HCT116 (cell line): Measurements from ENCODE around the gene ARHGAP12. TPM values are rescaled to one million over a fixed set of nuclear protein-coding genes. Genes with fewer than 3 reads are reported as not detected.
A peak's percentile ranks its signal among the peaks of the same experiment; 100 is the strongest.

Experiments used
- ATAC-seq: fragments of 200-7000 bp; cut with Tn5 transposase; 2 replicates; pipeline ENCODE4 v1.9.1; 2020; ENCODE audit warnings: mild to moderate bottlenecking, moderate library complexity
- BruUV-seq: library from RNA; stranded (reverse); fragments of 400-500 nt; replicated peaks from 2 replicates; lab custom pipeline; 2021; lab: Mats Ljungman, UMichigan
- CTCF ChIA-PET: fragments of 300-600 bp; sonication (Branson Sonifier 250); formaldehyde crosslinking; loops from one replicate; lab custom pipeline; 2021; ENCODE audit warnings: antibody characterized with exemption; lab: Charles Lee
- POLR2A ChIA-PET: fragments of 300-600, 350-600 bp; sonication (Branson Sonifier 250); formaldehyde crosslinking; loops from one replicate; lab custom pipeline; 2021; ENCODE audit warnings: antibody characterized with exemption; lab: Charles Lee
- RAD21 ChIA-PET, 2 experiments: fragments of 300-600 bp; sonication (Branson Sonifier 250); formaldehyde crosslinking; loops; one replicate each; lab custom pipeline; 2023; ENCODE audit warnings: low total read pairs in 2 of 2; ENCODE audit not compliant: uncharacterized antibody in 2 of 2, unreplicated experiment in 2 of 2, low non-redundant PET in 1 of 2; lab: Charles Lee
- DNase-seq: peaks from one replicate; pipeline ENCODE4 v3.0.0-alpha.2; 2010; ENCODE audit warnings: low read depth, low spot score
- H2AFZ ChIP-seq: fragments of 200-600 bp; shearing (Covaris generic), sonication (generic); 2 replicates; pipeline ENCODE4 v1.6.1; 2017; ENCODE audit warnings: low read depth, mixed run types, mixed read lengths, antibody characterized with exemption, low read length; ENCODE audit not compliant: poor library complexity, severe bottlenecking
- H3K27ac ChIP-seq: 2 replicates; pipeline ENCODE4 v1.5.1; 2012; ENCODE audit warnings: low read depth, low read length
- H3K27me3 ChIP-seq: fragments of 200-600 bp; sonication (generic); 2 replicates; pipeline ENCODE4 v1.6.1; 2016; ENCODE audit warnings: mixed run types, low read length, mixed read lengths; ENCODE audit not compliant: insufficient read depth
- H3K36me3 ChIP-seq, 2 experiments: fragments of 200-500 bp in 1 of 2; fragments of 200-600 bp in 1 of 2; sonication (Bioruptor generic) in 1 of 2; sonication (generic) in 1 of 2; 2 replicates each; pipeline versions ENCODE4 v1.5.1 to v1.6.1; 2014 to 2016; ENCODE audit warnings: low read length in 2 of 2, inconsistent platforms in 1 of 2, mixed read lengths in 1 of 2, mixed run types in 1 of 2; ENCODE audit not compliant: insufficient read depth in 2 of 2, control insufficient read depth in 1 of 2
- H3K4me1 ChIP-seq, 2 experiments: fragments of 200-600 bp in 1 of 2; sonication (generic) in 1 of 2; 2 replicates each; pipeline versions ENCODE4 v1.5.1 to v1.6.1; 2012 to 2017; ENCODE audit warnings: low read length in 2 of 2, inconsistent platforms in 1 of 2, mild to moderate bottlenecking in 1 of 2, mixed read lengths in 1 of 2, mixed run types in 1 of 2, moderate library complexity in 1 of 2; ENCODE audit not compliant: insufficient read depth in 2 of 2, control insufficient read depth in 1 of 2
- H3K4me2 ChIP-seq: fragments of 200-600 bp; sonication (generic); 2 replicates; pipeline ENCODE4 v1.6.1; 2017; ENCODE audit warnings: mixed run types, low read length, mixed read lengths
- H3K4me3 ChIP-seq, 2 experiments: fragments of 200-600 bp in 1 of 2; sonication (generic) in 1 of 2; replicated peaks in 1 of 2; 2 replicates each; pipeline ENCODE4 v1.5.1; 2011 to 2016; ENCODE audit warnings: low read length in 2 of 2, control low read depth in 1 of 2, low read depth in 1 of 2, mild to moderate bottlenecking in 1 of 2, mixed read lengths in 1 of 2, mixed run types in 1 of 2
- H3K79me2 ChIP-seq: fragments of 200-600 bp; sonication (generic); 2 replicates; pipeline ENCODE4 v1.6.1; 2017; ENCODE audit warnings: mild to moderate bottlenecking, mixed run types, low read length, moderate library complexity, mixed read lengths; ENCODE audit not compliant: insufficient read depth
- H3K9ac ChIP-seq: fragments of 200-600 bp; sonication (generic); 2 replicates; pipeline ENCODE4 v1.6.1; 2016; ENCODE audit warnings: low read length, mixed read lengths
- H3K9me2 ChIP-seq: fragments of 200-600 bp; sonication (generic), shearing (Covaris generic); 2 replicates; pipeline ENCODE4 v1.6.1; 2017; ENCODE audit warnings: mixed run types, mild to moderate bottlenecking, moderate library complexity; ENCODE audit not compliant: insufficient read depth
- H3K9me3 ChIP-seq, 2 experiments: fragments of 200-500 bp in 1 of 2; fragments of 200-600 bp in 1 of 2; sonication (Bioruptor generic) in 1 of 2; sonication (generic) in 1 of 2; 2 replicates each; pipeline ENCODE4 v1.6.1; 2014 to 2017; ENCODE audit warnings: low read length in 2 of 2, mixed read lengths in 2 of 2, inconsistent platforms in 1 of 2, low read depth in 1 of 2, mild to moderate bottlenecking in 1 of 2, mixed run types in 1 of 2, moderate library complexity in 1 of 2; ENCODE audit not compliant: control insufficient read depth in 1 of 2, insufficient read depth in 1 of 2
- H4K20me1 ChIP-seq: fragments of 200-600 bp; sonication (generic), shearing (Covaris generic); 2 replicates; pipeline ENCODE4 v1.6.1; 2017; ENCODE audit warnings: mixed run types, mild to moderate bottlenecking, moderate library complexity; ENCODE audit not compliant: insufficient read depth
- CBX3 ChIP-seq: IDR thresholded peaks from 2 replicates; pipeline ENCODE4 v1.6.1; 2012; ENCODE audit warnings: low read depth
- CEBPB ChIP-seq: IDR thresholded peaks from 2 replicates; pipeline ENCODE4 v1.6.1; 2012; ENCODE audit warnings: low read depth
- EGR1 ChIP-seq: IDR thresholded peaks from 2 replicates; pipeline ENCODE4 v1.6.1; 2012; ENCODE audit warnings: low read depth
- EZH2phosphoT487 ChIP-seq: fragments of 200-600 bp; IDR thresholded peaks from 2 replicates; pipeline ENCODE4 v1.6.1; 2018; ENCODE audit warnings: antibody characterized with exemption, borderline replicate concordance
- MAX ChIP-seq: IDR thresholded peaks from 2 replicates; pipeline ENCODE4 v1.6.1; 2012
- POLR2AphosphoS5 ChIP-seq: IDR thresholded peaks from 2 replicates; pipeline ENCODE4 v1.6.1; 2011; ENCODE audit warnings: mild to moderate bottlenecking, low read depth, low read length, moderate library complexity
- RAD21 ChIP-seq: IDR thresholded peaks from 2 replicates; pipeline ENCODE4 v1.6.1; 2012; ENCODE audit warnings: low read depth, mild to moderate bottlenecking
- SP1 ChIP-seq: IDR thresholded peaks from 2 replicates; pipeline ENCODE4 v1.6.1; 2012; ENCODE audit warnings: low read depth
- SRF ChIP-seq: IDR thresholded peaks from 2 replicates; pipeline ENCODE4 v1.6.1; 2012; ENCODE audit warnings: low read depth
- TCF7L2 ChIP-seq: IDR thresholded peaks from 2 replicates; pipeline ENCODE4 v1.7.0; 2011; ENCODE audit warnings: borderline replicate concordance, inconsistent platforms; ENCODE audit not compliant: insufficient read depth, insufficient read length; ENCODE audit errors: extremely low read depth
- ZFX ChIP-seq: fragments of 450-650 bp; IDR thresholded peaks from 2 replicates; pipeline ENCODE4 v1.6.1; 2017
- intact Hi-C: fragments of 100-400 bp; cut with micrococcal nuclease; formaldehyde crosslinking; loops from 2 replicates; pipeline ENCODE4 v1.10.0; 2022
- total RNA-seq: library from RNA; stranded (reverse); gene quantifications from one replicate; pipeline ENCODE4 v1.2.1, GENCODE V29; 2021; ENCODE audit not compliant: unreplicated experiment
- TF ChIP-seq, protein P1 (sequence below), 3 experiments: fragments of 200-600 bp in 1 of 3; sonication (generic) in 1 of 3; IDR thresholded peaks in 2 of 3; conservative IDR thresholded peaks in 1 of 3; 2 replicates each; pipeline ENCODE4 v1.5.1; 2012 to 2017; ENCODE audit warnings: low read depth in 2 of 3, low read length in 2 of 3, antibody characterized with exemption in 1 of 3, borderline replicate concordance in 1 of 3, control low read depth in 1 of 3, mild to moderate bottlenecking in 1 of 3, mixed read lengths in 1 of 3, mixed run types in 1 of 3, moderate library complexity in 1 of 3; ENCODE audit not compliant: insufficient read depth in 1 of 3
- TF ChIP-seq, protein P2 (sequence below): IDR thresholded peaks from 2 replicates; pipeline ENCODE4 v1.6.1; 2012; ENCODE audit warnings: low read depth

Gene ARHGAP12
- total RNA-seq, 1 experiment from 2014 or later: 80.3 TPM

- Histone ChIP-seq H3K4me3 (no peak overlapping the region), H4K20me1 (no peaks in the 10 kb centered on the region), H3K4me2 (no peak overlapping the region), H3K9me3 (no peaks in the 10 kb centered on the region; a peak in 1 of 4 replicates), H3K36me3 (no peaks in the 10 kb centered on the region), H3K27me3 (no peaks in the 10 kb centered on the region), H3K9ac (no peak overlapping the region), H3K27ac (no peak overlapping the region), H3K79me2 (no peaks in the 10 kb centered on the region), H3K9me2 (no peaks in the 10 kb centered on the region), H2AFZ (no peak overlapping the region), H3K4me1 (peaks cover 41 to 58% of the 10 kb centered on the region in 2 experiments)
- ATAC-seq: no peak
- CTCF ChIA-PET: no interaction called here
- TF ChIP-seq TCF7L2 (peak; percentile 58), SRF (no peak), SP1 (no peak), RAD21 (no peak)
- intact Hi-C loops: no loop called here
- DNase-seq: no peak
- RAD21 ChIA-PET: no interaction called here
- BruUV-seq: no TSS peak
- POLR2A ChIA-PET: no interaction called here
Observed at GRCh38 chr10:31959461-31960173, 31.0 kb upstream of the ARHGAP12 start.

- H4K20me1 ChIP-seq: no peaks in the 10 kb centered on the region
- H3K9me2 ChIP-seq: no peaks in the 10 kb centered on the region
- RAD21 ChIA-PET: no interaction called here
- no peak overlapping the region for H3K9ac ChIP-seq
- no peaks in the 10 kb centered on the region for H3K36me3 ChIP-seq
- H2AFZ ChIP-seq: no peak overlapping the region
- POLR2A ChIA-PET: no interaction called here
- H3K4me2 ChIP-seq: peak overlapping the region; percentile 15; the same call in 1 of the 2 replicates
- CTCF ChIA-PET: no interaction called here
- H3K9me3 ChIP-seq: no peaks in the 10 kb centered on the region; a peak in 1 of 4 replicates
- no TSS peak for BruUV-seq
- peaks cover 35 to 50% of the 10 kb centered on the region in 2 experiments for H3K4me1 ChIP-seq
- intact Hi-C loops: no loop called here
- no peak overlapping the region for H3K27ac ChIP-seq
- H3K27me3 ChIP-seq: no peaks in the 10 kb centered on the region
- H3K79me2 ChIP-seq: no peaks in the 10 kb centered on the region
- no peak overlapping the region for H3K4me3 ChIP-seq
- TF ChIP-seq ZFX: no peak
- TF ChIP-seq CBX3: no peak
- no peak for TF ChIP-seq RAD21
- TF ChIP-seq, protein P1, sequence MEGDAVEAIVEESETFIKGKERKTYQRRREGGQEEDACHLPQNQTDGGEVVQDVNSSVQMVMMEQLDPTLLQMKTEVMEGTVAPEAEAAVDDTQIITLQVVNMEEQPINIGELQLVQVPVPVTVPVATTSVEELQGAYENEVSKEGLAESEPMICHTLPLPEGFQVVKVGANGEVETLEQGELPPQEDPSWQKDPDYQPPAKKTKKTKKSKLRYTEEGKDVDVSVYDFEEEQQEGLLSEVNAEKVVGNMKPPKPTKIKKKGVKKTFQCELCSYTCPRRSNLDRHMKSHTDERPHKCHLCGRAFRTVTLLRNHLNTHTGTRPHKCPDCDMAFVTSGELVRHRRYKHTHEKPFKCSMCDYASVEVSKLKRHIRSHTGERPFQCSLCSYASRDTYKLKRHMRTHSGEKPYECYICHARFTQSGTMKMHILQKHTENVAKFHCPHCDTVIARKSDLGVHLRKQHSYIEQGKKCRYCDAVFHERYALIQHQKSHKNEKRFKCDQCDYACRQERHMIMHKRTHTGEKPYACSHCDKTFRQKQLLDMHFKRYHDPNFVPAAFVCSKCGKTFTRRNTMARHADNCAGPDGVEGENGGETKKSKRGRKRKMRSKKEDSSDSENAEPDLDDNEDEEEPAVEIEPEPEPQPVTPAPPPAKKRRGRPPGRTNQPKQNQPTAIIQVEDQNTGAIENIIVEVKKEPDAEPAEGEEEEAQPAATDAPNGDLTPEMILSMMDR (IDR thresholded peaks at IDR 0.05 in 2 of 3, conservative IDR thresholded peaks at IDR 0.05 in 1 of 3; ENCODE audit: borderline replicate concordance in 1 of 3, insufficient read depth in 1 of 3, low read depth in 2 of 3, low read length in 2 of 3): no peak
- TF ChIP-seq, protein P2, sequence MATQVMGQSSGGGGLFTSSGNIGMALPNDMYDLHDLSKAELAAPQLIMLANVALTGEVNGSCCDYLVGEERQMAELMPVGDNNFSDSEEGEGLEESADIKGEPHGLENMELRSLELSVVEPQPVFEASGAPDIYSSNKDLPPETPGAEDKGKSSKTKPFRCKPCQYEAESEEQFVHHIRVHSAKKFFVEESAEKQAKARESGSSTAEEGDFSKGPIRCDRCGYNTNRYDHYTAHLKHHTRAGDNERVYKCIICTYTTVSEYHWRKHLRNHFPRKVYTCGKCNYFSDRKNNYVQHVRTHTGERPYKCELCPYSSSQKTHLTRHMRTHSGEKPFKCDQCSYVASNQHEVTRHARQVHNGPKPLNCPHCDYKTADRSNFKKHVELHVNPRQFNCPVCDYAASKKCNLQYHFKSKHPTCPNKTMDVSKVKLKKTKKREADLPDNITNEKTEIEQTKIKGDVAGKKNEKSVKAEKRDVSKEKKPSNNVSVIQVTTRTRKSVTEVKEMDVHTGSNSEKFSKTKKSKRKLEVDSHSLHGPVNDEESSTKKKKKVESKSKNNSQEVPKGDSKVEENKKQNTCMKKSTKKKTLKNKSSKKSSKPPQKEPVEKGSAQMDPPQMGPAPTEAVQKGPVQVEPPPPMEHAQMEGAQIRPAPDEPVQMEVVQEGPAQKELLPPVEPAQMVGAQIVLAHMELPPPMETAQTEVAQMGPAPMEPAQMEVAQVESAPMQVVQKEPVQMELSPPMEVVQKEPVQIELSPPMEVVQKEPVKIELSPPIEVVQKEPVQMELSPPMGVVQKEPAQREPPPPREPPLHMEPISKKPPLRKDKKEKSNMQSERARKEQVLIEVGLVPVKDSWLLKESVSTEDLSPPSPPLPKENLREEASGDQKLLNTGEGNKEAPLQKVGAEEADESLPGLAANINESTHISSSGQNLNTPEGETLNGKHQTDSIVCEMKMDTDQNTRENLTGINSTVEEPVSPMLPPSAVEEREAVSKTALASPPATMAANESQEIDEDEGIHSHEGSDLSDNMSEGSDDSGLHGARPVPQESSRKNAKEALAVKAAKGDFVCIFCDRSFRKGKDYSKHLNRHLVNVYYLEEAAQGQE: no peak
- TF ChIP-seq CEBPB: no peak
- TF ChIP-seq POLR2AphosphoS5: no peak
- TF ChIP-seq EZH2phosphoT487: no peak
- TF ChIP-seq MAX: no peak
- no peak for TF ChIP-seq SRF
- TF ChIP-seq EGR1: no peak
- no peak for DNase-seq
- no peak for ATAC-seq
Observed at GRCh38 chr10:31958856-31959255, 30.2 kb upstream of the ARHGAP12 start.
